RWPE2 (cell line): ENCODE data around the gene ATP8B3.

ENCODE experiments used
- ATAC-seq: fragments of 200-7000 bp; cut with Tn5 transposase; 3 replicates; pipeline ENCODE4 v1.9.1; 2021; ENCODE audit warnings: low read depth
- DNase-seq: peaks from one replicate; pipeline ENCODE4 v3.0.0-alpha.2; 2020; ENCODE audit warnings: low spot score
- H3K27ac ChIP-seq: fragments of 450-650 bp; 2 replicates; pipeline ENCODE4 v1.5.1; 2017; ENCODE audit warnings: mild to moderate bottlenecking; ENCODE audit not compliant: poor library complexity, severe bottlenecking
- H3K27me3 ChIP-seq: fragments of 250-450 bp; sonication (Bioruptor Pico); 2 replicates; pipeline ENCODE4 v1.5.1; 2021; ENCODE audit warnings: mild to moderate bottlenecking, moderate library complexity; ENCODE audit not compliant: insufficient read depth, poor library complexity, severe bottlenecking
- H3K36me3 ChIP-seq: fragments of 250-450 bp; sonication (Bioruptor Pico); 2 replicates; pipeline ENCODE4 v1.5.1; 2020; ENCODE audit warnings: low read depth, mild to moderate bottlenecking, moderate library complexity
- H3K4me1 ChIP-seq: fragments of 250-450 bp; sonication (Bioruptor Pico); 2 replicates; pipeline ENCODE4 v1.5.1; 2021; ENCODE audit warnings: mild to moderate bottlenecking, moderate library complexity; ENCODE audit not compliant: insufficient read depth, poor library complexity, severe bottlenecking
- H3K4me3 ChIP-seq: fragments of 250-450 bp; sonication (Bioruptor Pico); 2 replicates; pipeline ENCODE4 v1.5.1; 2021; ENCODE audit warnings: mild to moderate bottlenecking, moderate library complexity; ENCODE audit not compliant: severe bottlenecking
- H3K9me3 ChIP-seq: fragments of 250-450 bp; sonication (Bioruptor Pico); 2 replicates; pipeline ENCODE4 v1.5.1; 2021; ENCODE audit warnings: mild to moderate bottlenecking, moderate library complexity; ENCODE audit not compliant: severe bottlenecking
- CTCF ChIP-seq: fragments of 450-650 bp; IDR thresholded peaks from one replicate; pipeline ENCODE4 v1.5.1; 2017; ENCODE audit warnings: mild to moderate bottlenecking, moderate library complexity; ENCODE audit not compliant: poor library complexity, severe bottlenecking

ATP8B3 gene

GRCh38 chr19:1734321-1734966 is 77.6 kb downstream of the ATP8B3 start:
- ATAC-seq (no peak), DNase-seq (no peak)
- H3K9me3 ChIP-seq = no peaks in the 10 kb centered on the region
- no peak overlapping the region for H3K4me3 ChIP-seq
- H3K27ac ChIP-seq = no peak overlapping the region
- no peaks in the 10 kb centered on the region for H3K36me3 ChIP-seq
- no peaks in the 10 kb centered on the region for H3K4me1 ChIP-seq
- peaks cover 29% of the 10 kb centered on the region for H3K27me3 ChIP-seq
- no peak for TF ChIP-seq CTCF
